GM10266 (cell line): ENCODE results near the gene CELF2.

Experiments
- DNase-seq: peaks from one replicate; pipeline ENCODE4 v3.0.0; 2012; ENCODE audit errors: extremely low spot score
- TF ChIP-seq, protein P1 (sequence below): IDR thresholded peaks from 2 replicates; pipeline ENCODE4 v1.5.1; 2012; ENCODE audit warnings: mild to moderate bottlenecking, low read depth; ENCODE audit not compliant: control insufficient read depth, insufficient read depth; ENCODE audit errors: missing control alignments

The CELF2 gene

DNA sequence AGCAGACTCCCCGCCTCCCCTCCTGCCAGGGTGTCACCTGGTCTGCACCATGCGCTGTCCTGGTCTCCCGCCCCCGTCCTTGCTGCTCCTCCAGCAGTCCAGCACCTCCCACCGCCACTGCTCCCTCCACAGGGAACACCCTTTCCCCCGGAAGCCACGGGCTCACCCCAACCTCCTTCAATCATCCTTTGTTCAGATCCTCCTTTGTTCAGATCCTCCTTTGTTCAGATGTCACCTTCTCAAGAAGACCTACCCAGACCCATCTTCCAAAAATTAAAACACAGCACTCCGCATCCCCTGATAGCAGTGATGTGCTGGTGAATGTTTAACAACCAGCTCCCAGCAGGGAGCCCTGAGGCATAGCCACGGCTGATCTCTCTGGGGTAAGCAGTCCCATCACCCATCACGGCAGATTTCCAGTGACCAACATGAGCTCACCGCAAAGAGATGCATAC lies 356.1 kb downstream of the CELF2 start:
- no peak for DNase-seq

DNA sequence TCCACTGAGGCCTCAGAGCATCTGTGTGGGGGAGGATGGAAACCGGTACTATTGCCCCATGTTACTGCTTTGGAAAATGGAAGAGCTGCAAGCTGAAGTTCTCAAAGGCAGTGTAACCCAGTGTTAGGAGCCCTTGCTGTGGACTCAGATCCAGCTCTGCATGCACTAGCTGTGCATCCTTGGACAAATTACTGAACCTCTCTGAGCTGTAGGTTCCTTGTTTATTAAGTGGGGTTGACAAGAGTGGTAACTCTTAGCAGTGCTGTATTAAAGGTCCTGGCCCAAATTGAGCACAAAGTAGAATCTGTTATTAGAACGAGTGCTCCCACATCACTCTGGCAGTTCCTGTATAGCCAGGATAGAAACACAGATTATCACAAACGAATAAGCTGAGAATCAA lies 359.6 kb downstream of the CELF2 start:
- TF ChIP-seq, protein P1, sequence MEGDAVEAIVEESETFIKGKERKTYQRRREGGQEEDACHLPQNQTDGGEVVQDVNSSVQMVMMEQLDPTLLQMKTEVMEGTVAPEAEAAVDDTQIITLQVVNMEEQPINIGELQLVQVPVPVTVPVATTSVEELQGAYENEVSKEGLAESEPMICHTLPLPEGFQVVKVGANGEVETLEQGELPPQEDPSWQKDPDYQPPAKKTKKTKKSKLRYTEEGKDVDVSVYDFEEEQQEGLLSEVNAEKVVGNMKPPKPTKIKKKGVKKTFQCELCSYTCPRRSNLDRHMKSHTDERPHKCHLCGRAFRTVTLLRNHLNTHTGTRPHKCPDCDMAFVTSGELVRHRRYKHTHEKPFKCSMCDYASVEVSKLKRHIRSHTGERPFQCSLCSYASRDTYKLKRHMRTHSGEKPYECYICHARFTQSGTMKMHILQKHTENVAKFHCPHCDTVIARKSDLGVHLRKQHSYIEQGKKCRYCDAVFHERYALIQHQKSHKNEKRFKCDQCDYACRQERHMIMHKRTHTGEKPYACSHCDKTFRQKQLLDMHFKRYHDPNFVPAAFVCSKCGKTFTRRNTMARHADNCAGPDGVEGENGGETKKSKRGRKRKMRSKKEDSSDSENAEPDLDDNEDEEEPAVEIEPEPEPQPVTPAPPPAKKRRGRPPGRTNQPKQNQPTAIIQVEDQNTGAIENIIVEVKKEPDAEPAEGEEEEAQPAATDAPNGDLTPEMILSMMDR: no peak
- DNase-seq: no peak

More for the DNA sequence above, 356.1 kb downstream of the CELF2 start:
- TF ChIP-seq, protein P1: no peak

DNA sequence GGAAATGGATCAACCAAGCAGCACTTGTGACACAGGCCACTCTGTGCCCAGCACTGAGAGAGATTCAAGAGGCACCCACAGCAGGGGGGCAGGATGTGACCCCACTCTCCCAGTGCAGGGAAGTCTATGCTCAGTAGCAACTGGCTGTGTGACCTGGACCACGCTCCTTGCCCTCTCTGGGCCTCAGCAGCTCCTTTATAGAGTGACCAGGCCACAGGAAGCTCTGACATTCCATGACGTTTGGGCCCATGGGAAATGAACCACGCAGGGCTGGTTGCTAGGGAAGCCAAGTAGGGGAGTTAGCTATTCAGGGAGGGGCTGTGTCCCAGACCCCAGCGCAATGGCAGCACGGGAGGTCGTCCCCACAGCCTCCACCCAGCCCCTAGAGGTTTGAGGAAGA lies 361.2 kb downstream of the CELF2 start:
- TF ChIP-seq, protein P1: no peak
- DNase-seq: no peak

DNA sequence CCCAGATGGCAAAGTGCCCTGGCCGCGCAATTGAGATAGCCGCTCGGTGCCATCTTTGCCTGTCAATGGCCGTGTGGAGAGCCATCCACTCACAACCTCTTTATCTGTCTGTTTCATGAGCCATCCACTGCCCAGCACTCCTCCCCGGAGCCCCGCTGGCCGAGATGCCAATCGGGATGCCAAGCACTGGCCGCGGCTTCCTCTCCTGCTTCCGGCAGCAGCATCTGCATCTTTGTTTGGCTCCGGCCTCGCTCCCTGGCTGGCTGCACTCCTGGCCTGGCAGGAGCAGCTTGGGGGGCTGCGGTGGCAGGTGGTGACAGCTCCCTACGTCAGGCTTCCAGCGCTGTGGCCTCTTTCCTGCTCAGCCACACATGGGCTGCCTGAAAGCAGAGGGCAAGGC lies 362.1 kb downstream of the CELF2 start:
- TF ChIP-seq, protein P1: no peak

DNA sequence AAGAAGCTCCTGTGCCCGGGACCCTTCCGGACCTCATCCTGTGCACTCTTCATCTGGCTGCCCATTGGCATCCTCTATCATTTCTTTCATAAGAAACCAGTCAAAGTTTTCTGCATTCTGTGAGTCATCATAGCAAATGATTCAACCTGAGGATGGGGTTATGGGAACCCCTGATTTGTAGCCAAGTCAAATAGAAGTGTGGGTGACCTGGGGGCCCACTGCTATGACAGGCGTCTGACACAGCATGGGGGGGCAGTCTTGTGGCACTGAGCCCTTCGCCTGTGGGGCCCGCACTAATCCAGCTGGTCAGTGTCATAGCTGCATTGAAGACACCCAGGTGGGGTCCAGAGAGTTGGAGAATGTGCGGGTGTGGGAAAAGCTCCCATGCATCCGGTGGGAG lies 363.4 kb downstream of the CELF2 start:
- DNase-seq: no peak
- TF ChIP-seq, protein P1: no peak

More for the DNA sequence above, 362.1 kb downstream of the CELF2 start:
- DNase-seq: no peak

DNA sequence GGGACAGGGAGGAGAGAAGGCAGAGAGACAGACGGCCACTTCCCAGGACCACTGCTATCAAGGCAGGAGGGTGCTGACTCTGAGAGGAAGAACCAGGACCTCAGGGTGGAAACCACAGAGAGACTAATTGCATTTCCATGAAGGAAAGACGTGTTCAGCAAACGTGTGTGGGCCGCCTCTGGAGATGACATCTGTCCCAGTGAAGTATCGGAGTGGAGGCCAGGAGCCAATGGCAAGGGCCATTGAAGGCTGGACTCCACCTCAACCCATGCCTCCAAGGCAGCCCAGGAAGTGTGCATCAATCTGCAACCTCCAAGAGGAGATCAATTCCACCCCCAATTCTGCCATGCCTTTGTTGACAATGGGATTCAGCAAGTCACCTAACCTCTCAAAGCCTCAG lies 363.8 kb downstream of the CELF2 start:
- TF ChIP-seq, protein P1: no peak
- no peak for DNase-seq

DNA sequence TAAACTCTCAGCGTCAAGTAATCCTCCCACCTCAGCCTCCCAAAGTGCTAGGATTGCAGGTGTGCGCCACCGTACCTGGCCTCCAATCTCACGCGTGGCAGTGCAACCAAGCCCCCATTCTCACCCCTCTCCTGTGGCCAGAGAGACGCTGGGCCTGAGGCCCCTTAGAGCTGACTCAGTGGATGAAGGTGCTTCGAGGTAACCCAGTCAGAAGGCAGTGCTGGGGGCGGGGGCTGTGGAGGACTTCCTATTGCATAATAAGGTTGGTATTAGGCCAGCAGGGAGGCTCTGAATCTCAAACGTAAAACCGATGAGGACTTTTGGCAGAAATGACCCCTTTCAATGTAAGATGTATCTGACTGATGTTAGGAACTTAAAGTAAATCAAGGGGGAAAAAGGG lies 364.5 kb downstream of the CELF2 start:
- no peak for DNase-seq
- TF ChIP-seq, protein P1: no peak
